ENCODE measurements around the gene HTT. TPM values are rescaled to one million over a fixed set of nuclear protein-coding genes. Genes with fewer than 3 reads are reported as not detected.

The HTT gene
- total and polyA plus RNA-seq, 9 of the 15 experiments (the other 6 are each of a cell fraction or from before 2014, with no cell fraction given) = 0.66 to 31.6 (median 14.7) TPM

DNA sequence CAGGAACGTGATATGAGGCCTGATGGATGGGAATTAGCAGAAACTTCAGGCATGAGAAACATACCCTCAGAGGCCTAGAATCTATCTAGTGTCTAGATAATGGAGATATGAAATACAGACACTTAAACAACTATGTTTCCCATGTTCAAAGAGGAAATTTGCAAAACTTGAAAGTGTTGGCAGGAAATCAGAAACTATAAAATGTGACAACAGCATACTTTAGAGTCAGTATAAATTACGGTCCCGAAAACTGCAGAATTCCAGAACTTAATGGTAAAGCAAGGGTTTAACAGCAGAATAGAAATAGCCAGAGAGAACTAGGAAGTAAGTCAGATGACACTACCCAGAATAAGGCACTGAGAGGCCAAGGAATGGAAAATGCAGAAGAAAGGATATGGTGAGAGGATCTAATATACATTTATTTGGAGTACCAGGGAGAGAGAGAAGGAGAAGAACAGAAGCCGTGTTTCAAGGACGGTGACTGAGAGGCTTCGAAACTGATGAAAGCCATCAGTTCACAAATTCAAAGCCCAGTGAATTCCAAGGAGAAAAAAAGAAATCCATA lies 7.6 kb upstream of the HTT start:
- Histone ChIP-seq H3K27me3 (ENCODE audit: control insufficient read depth in 2 of 2, insufficient read depth in 2 of 2, low read length in 2 of 2) (peaks cover 29 to 54% of the 10 kb centered on the region in 2 experiments), H3K4me1 (replicated peaks in 1 of 2; ENCODE audit: control insufficient read depth in 2 of 2, insufficient read depth in 2 of 2, low read length in 2 of 2) (no peaks in the 10 kb centered on the region; a peak in 3 of 5 replicates), H3K4me3 (no peak overlapping the region), H2AFZ (ENCODE audit: low read depth, low read length) (no peak overlapping the region), H4K20me1 (replicated peaks; ENCODE audit: control insufficient read depth, insufficient read depth, low read length) (0 out of 2 replicates have a peak, but pooled peaks cover 2% of the 10 kb centered on the region), H3K79me2 (ENCODE audit: control insufficient read depth, insufficient read depth, low read length) (no peaks in the 10 kb centered on the region), H3K9me3 (replicated peaks; ENCODE audit: control insufficient read depth, insufficient read depth, low read depth, low read length) (no peaks in the 10 kb centered on the region), H3K27ac (ENCODE audit: extremely low read depth, low read depth, low read length) (no peak overlapping the region), H3K4me2 (ENCODE audit: insufficient read depth, low read length) (no peak overlapping the region), H3K36me3 (ENCODE audit: control insufficient read depth, insufficient read depth, low read length) (no peaks in the 10 kb centered on the region), H3K9ac (ENCODE audit: insufficient read depth in 1 of 2, low read depth in 2 of 2, low read length in 2 of 2) (no peak overlapping the region), H3K9me1 (ENCODE audit: control insufficient read depth, insufficient read depth, low read length) (no peaks in the 10 kb centered on the region)
- ATAC-seq = no peak
- in situ Hi-C loops (cut with MboI) = no loop called here
- no TSS peak for BruUV-seq (replicated peaks)
- FAIRE-seq = no peak
- TF ChIP-seq MAFF (IDR thresholded peaks at IDR 0.05; ENCODE audit: low read length) (no peak), ZNF184 (CRISPR knock-in tag; IDR thresholded peaks at IDR 0.05) (no peak), NR2F6 (CRISPR knock-in tag; IDR thresholded peaks at IDR 0.05) (no peak)
- TF ChIP-seq, protein P1, sequence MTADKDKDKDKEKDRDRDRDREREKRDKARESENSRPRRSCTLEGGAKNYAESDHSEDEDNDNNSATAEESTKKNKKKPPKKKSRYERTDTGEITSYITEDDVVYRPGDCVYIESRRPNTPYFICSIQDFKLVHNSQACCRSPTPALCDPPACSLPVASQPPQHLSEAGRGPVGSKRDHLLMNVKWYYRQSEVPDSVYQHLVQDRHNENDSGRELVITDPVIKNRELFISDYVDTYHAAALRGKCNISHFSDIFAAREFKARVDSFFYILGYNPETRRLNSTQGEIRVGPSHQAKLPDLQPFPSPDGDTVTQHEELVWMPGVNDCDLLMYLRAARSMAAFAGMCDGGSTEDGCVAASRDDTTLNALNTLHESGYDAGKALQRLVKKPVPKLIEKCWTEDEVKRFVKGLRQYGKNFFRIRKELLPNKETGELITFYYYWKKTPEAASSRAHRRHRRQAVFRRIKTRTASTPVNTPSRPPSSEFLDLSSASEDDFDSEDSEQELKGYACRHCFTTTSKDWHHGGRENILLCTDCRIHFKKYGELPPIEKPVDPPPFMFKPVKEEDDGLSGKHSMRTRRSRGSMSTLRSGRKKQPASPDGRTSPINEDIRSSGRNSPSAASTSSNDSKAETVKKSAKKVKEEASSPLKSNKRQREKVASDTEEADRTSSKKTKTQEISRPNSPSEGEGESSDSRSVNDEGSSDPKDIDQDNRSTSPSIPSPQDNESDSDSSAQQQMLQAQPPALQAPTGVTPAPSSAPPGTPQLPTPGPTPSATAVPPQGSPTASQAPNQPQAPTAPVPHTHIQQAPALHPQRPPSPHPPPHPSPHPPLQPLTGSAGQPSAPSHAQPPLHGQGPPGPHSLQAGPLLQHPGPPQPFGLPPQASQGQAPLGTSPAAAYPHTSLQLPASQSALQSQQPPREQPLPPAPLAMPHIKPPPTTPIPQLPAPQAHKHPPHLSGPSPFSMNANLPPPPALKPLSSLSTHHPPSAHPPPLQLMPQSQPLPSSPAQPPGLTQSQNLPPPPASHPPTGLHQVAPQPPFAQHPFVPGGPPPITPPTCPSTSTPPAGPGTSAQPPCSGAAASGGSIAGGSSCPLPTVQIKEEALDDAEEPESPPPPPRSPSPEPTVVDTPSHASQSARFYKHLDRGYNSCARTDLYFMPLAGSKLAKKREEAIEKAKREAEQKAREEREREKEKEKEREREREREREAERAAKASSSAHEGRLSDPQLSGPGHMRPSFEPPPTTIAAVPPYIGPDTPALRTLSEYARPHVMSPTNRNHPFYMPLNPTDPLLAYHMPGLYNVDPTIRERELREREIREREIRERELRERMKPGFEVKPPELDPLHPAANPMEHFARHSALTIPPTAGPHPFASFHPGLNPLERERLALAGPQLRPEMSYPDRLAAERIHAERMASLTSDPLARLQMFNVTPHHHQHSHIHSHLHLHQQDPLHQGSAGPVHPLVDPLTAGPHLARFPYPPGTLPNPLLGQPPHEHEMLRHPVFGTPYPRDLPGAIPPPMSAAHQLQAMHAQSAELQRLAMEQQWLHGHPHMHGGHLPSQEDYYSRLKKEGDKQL (CRISPR knock-in tag; IDR thresholded peaks at IDR 0.05; ENCODE audit: borderline replicate concordance) = no peak
- 20% methylated on average over 6 of the region's 6 CpGs for WGBS (ENCODE audit: insufficient coverage, low coverage, missing lambda C conversion rate)
- POLR2A ChIA-PET = no interaction called here
- DNase-seq (ENCODE audit: extremely low read depth in 1 of 4, low spot score in 3 of 4) = no peak
- intact Hi-C loops (cut with micrococcal nuclease) = no loop called here
- CTCF ChIA-PET (ENCODE audit: low intra/inter-chr PET ratio) = no interaction called here
